K562 (cell line): ENCODE results near the gene LIN7A. TPM values are rescaled to one million over a fixed set of nuclear protein-coding genes. Genes with fewer than 3 reads are reported as not detected.

Experiments used
- ATAC-seq: fragments of 200-7000 bp; cut with Tn5 transposase; 3 replicates; pipeline ENCODE4 v1.9.1; 2020; ENCODE audit warnings: moderate library complexity
- BruUV-seq: library from RNA; stranded (reverse); fragments of 400-500 nt; replicated peaks from 2 replicates; lab custom pipeline; 2021; lab: Mats Ljungman, UMichigan
- CTCF ChIA-PET: fragments of 300-600 bp; formaldehyde crosslinking; extraction: SDS; loops from one replicate; lab custom pipeline; 2021; ENCODE audit warnings: low intra/inter-chr PET ratio; lab: Yijun Ruan, JAX
- POLR2A ChIA-PET: fragments of 300-600, 350-650 bp; sonication (Branson Sonifier 250); formaldehyde crosslinking; extraction: SDS; loops from one replicate; lab custom pipeline; 2021; ENCODE audit warnings: antibody characterized with exemption, inconsistent platforms; lab: Yijun Ruan, JAX
- DNase-seq, 4 experiments: peaks; one replicate each; pipeline versions ENCODE4 v3.0.0 to v3.0.0-alpha.2; 2011 to 2018; ENCODE audit warnings: low spot score in 3 of 4, mixed read lengths in 3 of 4; ENCODE audit errors: extremely low read depth in 1 of 4
- FAIRE-seq: peaks from 2 replicates; lab custom pipeline; 2011; peaks lifted over from hg19 to GRCh38; lab: Jason Lieb, UNC
- H2AFZ ChIP-seq: 2 replicates; pipeline ENCODE4 v1.6.0; 2011; ENCODE audit warnings: low read depth, low read length, control low read depth, inconsistent platforms
- H3K27ac ChIP-seq: fragments of 200-600 bp; 3 replicates; pipeline ENCODE4 v1.8.0; 2011; ENCODE audit warnings: low read depth, mild to moderate bottlenecking, control low read depth, inconsistent platforms, low read length, moderate library complexity, mixed read lengths; ENCODE audit errors: extremely low read depth
- H3K27me3 ChIP-seq, 2 experiments: fragments of 300-600 bp in 1 of 2; 2 replicates in 1 of 2; 3 replicates in 1 of 2; pipeline versions ENCODE4 v1.6.0 to v1.8.0; 2011; ENCODE audit warnings: inconsistent platforms in 2 of 2, low read length in 2 of 2, mild to moderate bottlenecking in 1 of 2, mixed read lengths in 1 of 2, moderate library complexity in 1 of 2; ENCODE audit not compliant: control insufficient read depth in 2 of 2, insufficient read depth in 2 of 2
- H3K36me3 ChIP-seq: fragments of 300-600 bp; 3 replicates; pipeline ENCODE4 v1.8.0; 2011; ENCODE audit warnings: mild to moderate bottlenecking, low read length, inconsistent platforms; ENCODE audit not compliant: control insufficient read depth, insufficient read depth
- H3K4me1 ChIP-seq, 2 experiments: fragments of 200-600 bp in 1 of 2; replicated peaks in 1 of 2; 2 replicates in 1 of 2; 3 replicates in 1 of 2; pipeline versions ENCODE4 v1.5.1 to v1.8.0; 2011; ENCODE audit warnings: inconsistent platforms in 2 of 2, low read length in 2 of 2, mild to moderate bottlenecking in 1 of 2, mixed read lengths in 1 of 2, moderate library complexity in 1 of 2; ENCODE audit not compliant: control insufficient read depth in 2 of 2, insufficient read depth in 2 of 2
- H3K4me2 ChIP-seq: 2 replicates; pipeline ENCODE4 v1.6.1; 2011; ENCODE audit warnings: low read length, control low read depth, inconsistent platforms, mixed read lengths; ENCODE audit not compliant: insufficient read depth
- H3K4me3 ChIP-seq: fragments of 200-600 bp; sonication (generic), shearing (Covaris generic); 2 replicates; pipeline ENCODE4 v1.5.1; 2016; ENCODE audit warnings: control low read depth, inconsistent platforms
- H3K79me2 ChIP-seq: fragments of 200-600 bp; 3 replicates; pipeline ENCODE4 v1.8.0; 2011; ENCODE audit warnings: low read length, inconsistent platforms; ENCODE audit not compliant: control insufficient read depth, insufficient read depth
- H3K9ac ChIP-seq, 2 experiments: 2 replicates each; pipeline versions ENCODE4 v1.6.0 to v1.6.1; 2011; ENCODE audit warnings: low read depth in 2 of 2, low read length in 2 of 2, control low read depth in 1 of 2, inconsistent platforms in 1 of 2, mild to moderate bottlenecking in 1 of 2, mixed read lengths in 1 of 2; ENCODE audit not compliant: insufficient read depth in 1 of 2
- H3K9me1 ChIP-seq: one replicate; pipeline ENCODE4 v1.6.0; 2011; ENCODE audit warnings: inconsistent platforms, mild to moderate bottlenecking, low read length, moderate library complexity; ENCODE audit not compliant: control insufficient read depth, insufficient read depth
- H3K9me3 ChIP-seq: replicated peaks from 2 replicates; pipeline ENCODE4 v1.5.1; 2011; ENCODE audit warnings: low read depth, low read length, inconsistent platforms; ENCODE audit not compliant: control insufficient read depth, insufficient read depth
- H4K20me1 ChIP-seq: replicated peaks from 2 replicates; pipeline ENCODE4 v1.6.1; 2011; ENCODE audit warnings: low read length, inconsistent platforms, mixed read lengths; ENCODE audit not compliant: control insufficient read depth, insufficient read depth
- BRCA1 ChIP-seq, 2 experiments: fragments of 450-650 bp in 1 of 2; sonication (generic) in 1 of 2; formaldehyde crosslinking in 1 of 2; IDR thresholded peaks; 2 replicates each; pipeline versions ENCODE4 v1.5.0 to v1.6.1; 2017 to 2020; ENCODE audit warnings: mild to moderate bottlenecking in 1 of 2, missing genetic modification reagents in 1 of 2
- C11orf30 ChIP-seq: fragments of 450-650 bp; IDR thresholded peaks from 2 replicates; pipeline ENCODE4 v1.6.1; 2016; ENCODE audit warnings: low read depth, mild to moderate bottlenecking
- DNMT1 ChIP-seq: fragments of 450-650 bp; IDR thresholded peaks from 2 replicates; pipeline ENCODE4 v1.6.1; 2016; ENCODE audit warnings: antibody characterized with exemption, mild to moderate bottlenecking
- FOXO4 ChIP-seq: fragments of 450-650 bp; formaldehyde crosslinking; IDR thresholded peaks from 2 replicates; pipeline ENCODE4 v1.4.0; 2020; ENCODE audit warnings: mild to moderate bottlenecking, moderate library complexity
- HDAC3 ChIP-seq: fragments of 450-650 bp; IDR thresholded peaks from 2 replicates; pipeline ENCODE4 v1.6.1; 2018; ENCODE audit warnings: borderline replicate concordance, mild to moderate bottlenecking, moderate library complexity; ENCODE audit not compliant: partially characterized antibody
- MBD2 ChIP-seq: sonication (generic); IDR thresholded peaks from 2 replicates; pipeline ENCODE4 v1.6.1; 2016; ENCODE audit warnings: low read depth, borderline replicate concordance
- NEUROD1 ChIP-seq: fragments of 150-350 bp; IDR thresholded peaks from 2 replicates; pipeline ENCODE4 v1.6.1; 2014; ENCODE audit warnings: borderline replicate concordance, low read length, low read depth; ENCODE audit not compliant: partially characterized antibody
- RBM39 ChIP-seq: fragments of 200-400 bp; formaldehyde crosslinking; optimal IDR thresholded peaks from 2 replicates; pipeline ENCODE3; 2018; ENCODE audit warnings: low read depth, low read length
- TCF7L2 ChIP-seq: fragments of 150-350 bp; IDR thresholded peaks from 2 replicates; pipeline ENCODE4 v1.6.1; 2016; ENCODE audit warnings: low read depth, mild to moderate bottlenecking, low read length, moderate library complexity
- ZBTB5 ChIP-seq: fragments of 450-650 bp; IDR thresholded peaks from 2 replicates; pipeline ENCODE4 v1.6.1; 2017; ENCODE audit warnings: antibody characterized with exemption
- ZEB2 ChIP-seq: fragments of 450-650 bp; IDR thresholded peaks from 2 replicates; pipeline ENCODE4 v1.6.1; 2016
- ZNF699 ChIP-seq: fragments of 250-450 bp; sonication (Bioruptor Pico); IDR thresholded peaks from 2 replicates; pipeline ENCODE4 v1.8.0; 2021; ENCODE audit warnings: mild to moderate bottlenecking, moderate library complexity; ENCODE audit not compliant: insufficient replicate concordance
- WGBS: fragments of 100-300 bp; shearing (Covaris generic); methylation state at CpG from one replicate; pipeline ENCODE4 v1.1.6; 2016; ENCODE audit warnings: low coverage, mixed read lengths; ENCODE audit not compliant: insufficient coverage; ENCODE audit errors: missing lambda C conversion rate; 5-methylcytosine and 5-hydroxymethylcytosine counted together
- in situ Hi-C: fragments of 300-500 bp; cut with MboI; formaldehyde crosslinking; loops from 4 replicates; pipeline ENCODE4 v1.15.0; 2018; ENCODE audit warnings: inconsistent platforms, mixed read lengths
- intact Hi-C: fragments of 100-400 bp; cut with micrococcal nuclease; formaldehyde crosslinking; loops from 2 replicates; pipeline ENCODE4 v1.14.2; 2022
- polyA plus RNA-seq, 8 experiments: library from polyadenylated mRNA; depleted of rRNA in 4 of 8; stranded (reverse) in 5 of 8; unstranded in 3 of 8; fragments of >200 nt; fragmentation: Nextera tagmentation in 2 of 8; fragmentation: Illumina TruSeq in 1 of 8; extraction: Ambion mirVana in 2 of 8; extraction: Trizol in 1 of 8; gene quantifications; 2 replicates each; pipeline versions ENCODE4 v1.2.1 to v1.2.3, GENCODE V29; 2011 to 2014; ENCODE audit warnings: inconsistent platforms in 1 of 8, missing spikeins in 1 of 8
- total RNA-seq, 7 experiments: library from RNA; depleted of rRNA in 6 of 7; stranded (reverse); fragments of >200 nt in 6 of 7; fragmentation: Illumina TruSeq in 2 of 7; extraction: Trizol in 2 of 7; gene quantifications; 2 replicates each; pipeline versions ENCODE4 v1.2.1 to v1.2.3, GENCODE V29; 2011 to 2021; ENCODE audit warnings: low replicate concordance in 1 of 7
- TF ChIP-seq, protein P1 (sequence below): IDR thresholded peaks from 2 replicates; pipeline ENCODE4 v1.6.1; 2016; ENCODE audit warnings: missing genetic modification characterization, missing compliant biosample characterization
- TF ChIP-seq, protein P2 (sequence below): sonication (generic); formaldehyde crosslinking; IDR thresholded peaks from 2 replicates; pipeline ENCODE4 v1.8.0; 2022; ENCODE audit warnings: missing genetic modification reagents, mild to moderate bottlenecking, moderate library complexity, borderline replicate concordance
- TF ChIP-seq, protein P3 (sequence below): fragments of 250-450 bp; sonication (Bioruptor Pico); IDR thresholded peaks from 2 replicates; pipeline ENCODE4 v1.8.0; 2021; ENCODE audit warnings: mild to moderate bottlenecking, moderate library complexity

LIN7A gene
- total and polyA plus RNA-seq, 9 of the 15 experiments (the other 6 are each of a cell fraction or from before 2014, with no cell fraction given) = not detected

DNA sequence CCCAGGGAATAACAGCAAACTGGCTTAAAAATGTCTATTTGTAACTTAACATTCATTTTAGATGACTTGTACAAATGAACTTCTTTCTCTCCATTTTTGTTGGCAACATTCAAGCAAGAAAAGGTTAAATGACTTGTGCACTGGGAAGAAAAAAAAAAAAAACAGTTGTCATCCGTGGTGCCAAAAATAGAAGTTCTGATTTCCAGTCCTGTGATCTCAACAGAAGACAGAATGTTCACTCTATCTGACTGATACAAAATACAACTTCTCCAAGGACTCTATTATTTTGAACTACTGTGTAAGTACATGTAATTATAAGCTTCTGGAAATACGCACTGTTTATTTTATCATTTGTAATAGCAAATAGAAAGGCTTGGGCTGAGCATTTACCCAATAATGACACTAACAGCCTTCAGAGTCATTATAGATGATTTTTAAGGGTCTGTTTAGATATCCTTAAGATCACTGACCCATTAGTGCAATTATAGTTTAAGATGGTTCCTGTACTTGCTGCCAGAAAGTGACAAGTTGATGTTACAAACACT, 59.9 kb downstream of the LIN7A start:
- Histone ChIP-seq H3K27me3 (no peaks in the 10 kb centered on the region), H3K36me3 (no peaks in the 10 kb centered on the region), H3K9me1 (no peaks in the 10 kb centered on the region), H3K27ac (no peak overlapping the region), H4K20me1 (no peaks in the 10 kb centered on the region), H3K9me3 (no peaks in the 10 kb centered on the region), H3K9ac (no peak overlapping the region), H3K4me3 (no peak overlapping the region), H3K4me1 (no peaks in the 10 kb centered on the region), H3K4me2 (no peak overlapping the region), H2AFZ (no peak overlapping the region), H3K79me2 (no peaks in the 10 kb centered on the region)
- DNase-seq = no peak
- no peak for FAIRE-seq
- 0% methylated on average over 2 of the region's 2 CpGs for WGBS
- ATAC-seq = no peak
- ChIA-PET CTCF (no interaction called here), POLR2A (no interaction called here)
- in situ Hi-C loops (no loop called here), intact Hi-C loops (no loop called here)
- BruUV-seq = no TSS peak
- TF ChIP-seq BRCA1 (IDR thresholded peaks at IDR 0.05) (no peak), BRCA1 (CRISPR knock-in tag; IDR thresholded peaks at IDR 0.05) (no peak), ZEB2 (no peak), TCF7L2 (no peak), ZBTB5 (no peak), RBM39 (no peak), C11orf30 (no peak), FOXO4 (CRISPR knock-in tag) (no peak), HDAC3 (no peak), ZNF699 (CRISPR knock-in tag) (no peak), DNMT1 (no peak), NEUROD1 (no peak), MBD2 (no peak)
- TF ChIP-seq, protein P1, sequence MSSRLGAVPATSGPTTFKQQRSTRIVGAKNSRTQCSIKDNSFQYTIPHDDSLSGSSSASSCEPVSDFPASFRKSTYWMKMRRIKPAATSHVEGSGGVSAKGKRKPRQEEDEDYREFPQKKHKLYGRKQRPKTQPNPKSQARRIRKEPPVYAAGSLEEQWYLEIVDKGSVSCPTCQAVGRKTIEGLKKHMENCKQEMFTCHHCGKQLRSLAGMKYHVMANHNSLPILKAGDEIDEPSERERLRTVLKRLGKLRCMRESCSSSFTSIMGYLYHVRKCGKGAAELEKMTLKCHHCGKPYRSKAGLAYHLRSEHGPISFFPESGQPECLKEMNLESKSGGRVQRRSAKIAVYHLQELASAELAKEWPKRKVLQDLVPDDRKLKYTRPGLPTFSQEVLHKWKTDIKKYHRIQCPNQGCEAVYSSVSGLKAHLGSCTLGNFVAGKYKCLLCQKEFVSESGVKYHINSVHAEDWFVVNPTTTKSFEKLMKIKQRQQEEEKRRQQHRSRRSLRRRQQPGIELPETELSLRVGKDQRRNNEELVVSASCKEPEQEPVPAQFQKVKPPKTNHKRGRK = no peak
- TF ChIP-seq, protein P2, sequence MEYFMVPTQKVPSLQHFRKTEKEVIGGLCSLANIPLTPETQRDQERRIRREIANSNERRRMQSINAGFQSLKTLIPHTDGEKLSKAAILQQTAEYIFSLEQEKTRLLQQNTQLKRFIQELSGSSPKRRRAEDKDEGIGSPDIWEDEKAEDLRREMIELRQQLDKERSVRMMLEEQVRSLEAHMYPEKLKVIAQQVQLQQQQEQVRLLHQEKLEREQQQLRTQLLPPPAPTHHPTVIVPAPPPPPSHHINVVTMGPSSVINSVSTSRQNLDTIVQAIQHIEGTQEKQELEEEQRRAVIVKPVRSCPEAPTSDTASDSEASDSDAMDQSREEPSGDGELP (CRISPR knock-in tag) = no peak
- TF ChIP-seq, protein P3, sequence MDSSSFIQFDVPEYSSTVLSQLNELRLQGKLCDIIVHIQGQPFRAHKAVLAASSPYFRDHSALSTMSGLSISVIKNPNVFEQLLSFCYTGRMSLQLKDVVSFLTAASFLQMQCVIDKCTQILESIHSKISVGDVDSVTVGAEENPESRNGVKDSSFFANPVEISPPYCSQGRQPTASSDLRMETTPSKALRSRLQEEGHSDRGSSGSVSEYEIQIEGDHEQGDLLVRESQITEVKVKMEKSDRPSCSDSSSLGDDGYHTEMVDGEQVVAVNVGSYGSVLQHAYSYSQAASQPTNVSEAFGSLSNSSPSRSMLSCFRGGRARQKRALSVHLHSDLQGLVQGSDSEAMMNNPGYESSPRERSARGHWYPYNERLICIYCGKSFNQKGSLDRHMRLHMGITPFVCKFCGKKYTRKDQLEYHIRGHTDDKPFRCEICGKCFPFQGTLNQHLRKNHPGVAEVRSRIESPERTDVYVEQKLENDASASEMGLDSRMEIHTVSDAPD (CRISPR knock-in tag) = no peak
